ENCODE data around the gene OR5V1.
"Not testable (repeated sequence)": the region's sequence is repeated elsewhere in the genome, so short reads cannot be mapped to it uniquely, and the experiment has no call there.

The OR5V1 gene

GRCh38 chr6:29368765-29369164 is at the start of gene OR5V1:
OR5V1 (minus strand) TSS chr6:29368865; CDS start chr6:29356195, 12,670 bp downstream.
- no peak for DNase-seq

GRCh38 chr6:29414588-29414987 is 45.9 kb upstream of the OR5V1 start, which contains the start of gene OR12D1:
OR12D1 (plus strand) TSS chr6:29414928.
- DNase-seq = no peak

DNA sequence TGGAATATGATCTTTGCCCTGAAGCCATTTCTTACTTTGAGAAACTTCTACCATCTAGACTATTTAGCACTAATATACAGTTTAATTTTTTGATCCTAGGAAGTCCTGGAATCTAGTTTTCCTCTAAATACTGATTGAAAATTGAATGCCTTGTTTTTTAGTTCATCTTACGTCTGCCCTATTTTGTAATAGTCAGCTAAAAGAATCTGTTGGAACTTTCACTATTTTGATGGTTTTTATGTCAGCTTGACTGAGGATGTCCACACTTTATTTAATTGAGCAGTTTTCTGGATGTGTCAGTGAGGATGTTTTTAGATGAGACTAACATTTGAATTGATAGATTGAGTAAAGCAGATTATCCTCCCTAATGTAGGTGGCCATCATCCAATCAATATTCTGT is 35.1 kb upstream of the OR5V1 start:
- no peak for DNase-seq

DNA sequence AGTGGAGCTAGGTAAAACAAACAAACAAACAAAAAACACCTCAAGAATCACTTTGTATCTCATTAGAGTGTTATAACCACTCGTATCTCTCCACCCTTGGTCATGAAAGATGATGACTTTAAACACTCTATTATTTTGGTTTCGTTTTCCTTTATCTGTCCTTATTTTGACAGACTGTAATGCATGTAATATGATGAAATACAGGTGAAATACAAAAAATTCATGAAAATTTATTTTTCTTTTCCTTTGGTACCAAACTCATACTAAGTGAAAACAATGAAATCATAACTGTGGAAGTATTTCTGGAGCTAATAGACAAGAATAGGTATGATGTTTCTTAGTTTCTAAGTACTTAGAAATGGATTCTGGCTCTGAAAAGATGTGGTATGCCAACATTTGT is 30.9 kb upstream of the OR5V1 start:
- no peak for DNase-seq

GRCh38 chr6:29395331-29395730 is 26.7 kb upstream of the OR5V1 start, which contains the start of gene OR12D2:
OR12D2 (plus strand) TSS chr6:29395631; CDS start chr6:29396700, 1,069 bp downstream.
- no peak for DNase-seq

- no peak for DNase-seq
These were observed 19.9 kb upstream of the OR5V1 start for GRCh38 chr6:29388533-29388932.

- DNase-seq = no peak
These were observed 7.3 kb upstream of the OR5V1 start for GRCh38 chr6:29376003-29376402.

- no peak for DNase-seq
These were observed 6.5 kb upstream of the OR5V1 start, which contains the start of gene OR12D3 for GRCh38 chr6:29375191-29375590. OR12D3 (minus strand) TSS chr6:29375291; CDS start chr6:29375287, 4 bp downstream.

- DNase-seq = no peak
These were observed 13.1 kb downstream of the OR5V1 start for GRCh38 chr6:29355603-29356002.

DNA sequence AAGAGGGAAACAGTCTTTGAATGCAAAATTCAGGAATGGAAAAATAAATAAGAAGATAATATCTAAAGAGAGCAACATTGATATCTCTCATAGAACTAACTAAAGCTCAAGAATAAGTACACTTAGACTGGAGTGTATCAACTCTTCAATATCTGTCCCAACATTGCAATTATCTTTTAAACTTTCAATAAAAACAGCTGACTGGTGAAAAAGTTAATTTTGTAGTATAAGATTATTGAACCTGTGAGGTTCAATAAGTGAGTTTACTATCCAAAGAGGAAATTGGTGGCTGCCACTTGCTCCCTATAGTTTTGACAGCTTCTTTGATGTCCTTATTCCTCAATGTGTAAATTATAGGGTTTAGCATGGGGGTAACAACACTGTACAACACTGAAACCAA is 13.7 kb downstream of the OR5V1 start:
- no peak for DNase-seq

DNA sequence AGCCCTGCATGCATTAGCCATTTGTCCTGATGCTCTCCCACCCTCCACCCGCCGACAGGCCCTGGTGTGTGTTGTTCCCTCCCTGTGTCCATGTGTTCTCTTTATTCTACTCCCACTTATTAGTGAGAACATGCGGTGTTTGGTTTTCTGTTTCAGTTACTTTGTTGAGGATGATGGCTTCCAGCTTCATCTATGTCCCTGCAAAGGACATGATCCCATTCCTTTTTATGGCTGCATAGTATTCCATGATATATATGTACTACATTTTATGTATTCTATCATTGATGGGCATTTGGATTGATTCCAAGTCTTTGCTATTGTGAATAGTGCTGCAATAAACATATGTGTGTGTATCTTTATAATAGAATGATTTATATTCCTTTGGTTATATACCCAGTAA is 19.3 kb downstream of the OR5V1 start:
- DNase-seq = not testable (repeated sequence)

DNA sequence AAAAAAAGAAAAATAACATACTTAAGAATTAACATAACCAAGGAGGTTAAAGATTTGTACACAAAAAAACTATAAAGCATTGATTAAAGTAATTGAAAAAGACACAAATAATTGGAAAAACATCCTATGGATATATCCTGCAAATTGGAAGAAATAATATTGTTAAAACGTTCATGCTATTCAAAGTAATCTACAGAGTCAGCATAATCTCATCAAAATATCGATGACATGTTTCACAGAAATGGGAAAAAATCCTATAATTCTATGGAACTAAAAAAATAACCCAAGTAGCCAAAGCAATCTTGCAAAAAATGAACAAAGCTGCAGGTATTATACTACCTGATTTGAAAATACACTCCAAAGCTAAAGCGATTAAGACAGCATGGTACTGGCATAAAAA is 23.3 kb downstream of the OR5V1 start:
- DNase-seq = no peak

DNA sequence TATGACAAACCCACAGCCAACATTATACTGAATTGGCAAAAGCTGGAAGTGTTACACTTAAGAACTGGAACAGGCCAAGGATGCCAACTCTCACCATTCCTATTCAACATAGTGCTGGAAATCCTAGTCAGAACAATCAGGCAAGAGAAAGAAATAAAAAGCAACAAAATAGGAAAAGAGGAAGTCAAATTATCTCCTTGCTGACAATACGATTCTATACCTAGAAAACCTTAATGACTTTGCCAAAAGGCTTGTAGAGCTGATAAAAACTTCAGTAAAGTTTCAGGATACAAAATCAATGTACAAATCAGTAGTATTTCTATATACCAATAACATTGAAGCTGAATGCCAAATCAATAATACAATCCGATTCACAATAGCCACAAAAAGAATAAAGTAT is 32.4 kb downstream of the OR5V1 start:
- DNase-seq = no peak

DNA sequence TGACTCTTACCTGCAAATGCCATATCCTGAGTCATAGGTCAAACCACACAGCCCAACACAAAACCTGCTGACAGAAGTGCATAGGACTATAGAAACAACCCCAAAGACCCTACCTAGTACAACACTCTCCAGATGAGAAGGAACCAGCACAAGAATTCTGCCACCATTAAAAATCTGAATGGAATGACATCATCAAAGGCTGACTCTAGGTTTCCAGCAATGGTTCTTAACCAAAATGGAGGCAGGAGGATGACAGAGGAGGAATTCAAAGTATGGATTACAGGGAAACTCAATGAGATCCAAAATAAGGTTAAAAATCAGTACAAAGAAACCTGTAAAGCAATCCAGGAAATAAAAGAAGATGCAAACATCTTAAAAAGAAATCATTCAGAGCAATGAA is 36.0 kb downstream of the OR5V1 start:
- DNase-seq = no peak

DNA sequence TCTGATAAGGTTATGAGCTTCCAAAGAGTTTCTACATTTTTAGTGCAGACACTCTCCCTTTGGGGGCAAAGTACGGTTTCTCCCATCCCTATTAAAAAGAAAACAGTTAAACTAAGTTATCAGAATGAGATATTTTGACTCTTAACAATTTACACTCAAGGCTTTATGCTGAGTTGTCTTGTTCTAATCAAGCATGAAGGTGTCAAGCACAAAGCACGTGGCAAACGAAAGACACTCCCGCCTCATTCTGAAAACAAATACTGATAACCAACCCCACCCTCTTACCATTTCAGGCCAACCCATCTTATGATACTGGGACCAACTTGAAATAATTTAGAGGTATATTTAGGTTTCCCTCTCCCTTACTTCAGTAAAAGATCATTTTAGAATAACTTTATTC is 42.9 kb downstream of the OR5V1 start:
- no peak for DNase-seq

GRCh38 chr6:29323332-29323731 is 45.3 kb downstream of the OR5V1 start:
- not testable (repeated sequence) for DNase-seq

- DNase-seq = no peak
These were observed 48.7 kb downstream of the OR5V1 start for GRCh38 chr6:29319931-29320330.
